EH (cell line): ENCODE measurements around the gene DPP7.

Source experiments
- DNase-seq: peaks from one replicate; pipeline ENCODE4 v3.0.0-alpha.2; 2015; ENCODE audit warnings: low read depth

DPP7 gene

GRCh38 chr9:137086531-137087408 is 27.8 kb downstream of the DPP7 start, which contains the start of gene MAN1B1:
Gene MAN1B1, plus strand, starts transcription at chr9:137086985. Its CDS starts 15 bp downstream, at chr9:137087000.
- peak; percentile 99 for DNase-seq

- peak; percentile 81 for DNase-seq
Observed at GRCh38 chr9:137085920-137086530, 28.5 kb downstream of the DPP7 start.

- no peak for DNase-seq
Observed at GRCh38 chr9:137084526-137084925, 30.0 kb downstream of the DPP7 start.

- peak; percentile 98 for DNase-seq
Observed at GRCh38 chr9:137083394-137084004, 31.0 kb downstream of the DPP7 start.

GRCh38 chr9:137082925-137083290 is 31.6 kb downstream of the DPP7 start:
- DNase-seq = no peak

- DNase-seq = no peak
Observed at GRCh38 chr9:137082222-137082924, 32.2 kb downstream of the DPP7 start.

GRCh38 chr9:137080260-137081122 is 34.0 kb downstream of the DPP7 start:
- DNase-seq = no peak

- no peak for DNase-seq
Observed at GRCh38 chr9:137079401-137079787, 35.1 kb downstream of the DPP7 start.

- no peak for DNase-seq
Observed at GRCh38 chr9:137078701-137079400, 35.7 kb downstream of the DPP7 start.

GRCh38 chr9:137077758-137078693 is 36.5 kb downstream of the DPP7 start:
- peak; percentile 34 for DNase-seq

GRCh38 chr9:137077010-137077747 is 37.4 kb downstream of the DPP7 start, which contains the start of gene UAP1L1:
Gene UAP1L1, plus strand, starts transcription at chr9:137077517. Its CDS starts 16 bp downstream, at chr9:137077533.
- DNase-seq = peak; percentile 69

- DNase-seq = no peak
Observed at GRCh38 chr9:137076636-137077009, 37.9 kb downstream of the DPP7 start.

GRCh38 chr9:137075275-137075775 is 39.2 kb downstream of the DPP7 start:
- DNase-seq = no peak

GRCh38 chr9:137074657-137075274 is 39.8 kb downstream of the DPP7 start:
- DNase-seq = no peak

GRCh38 chr9:137073992-137074399 is 40.5 kb downstream of the DPP7 start:
- DNase-seq = no peak

- DNase-seq = no peak
Observed at GRCh38 chr9:137071282-137071681, 43.3 kb downstream of the DPP7 start.

GRCh38 chr9:137070906-137071275 is 43.6 kb downstream of the DPP7 start:
- DNase-seq = no peak
